HG02973 (cell line): ENCODE measurements around the gene MPZL1.
A peak's percentile ranks its signal among the peaks of the same experiment; 100 is the strongest.

Experiments
- ATAC-seq: cut with Tn5 transposase; IDR thresholded peaks from one replicate; pipeline ENCODE4 v1.9.1; 2021; ENCODE audit warnings: moderate library complexity; ENCODE audit not compliant: unreplicated experiment

The MPZL1 gene

GRCh38 chr1:167748906-167749305 is 27.1 kb downstream of the MPZL1 start:
- ATAC-seq: no peak

- ATAC-seq: no peak
Measured at GRCh38 chr1:167749741-167750140, 28.0 kb downstream of the MPZL1 start.

- ATAC-seq: no peak
Measured at GRCh38 chr1:167750641-167751040, 28.9 kb downstream of the MPZL1 start.

GRCh38 chr1:167751676-167752075 is 29.9 kb downstream of the MPZL1 start:
- no peak for ATAC-seq

GRCh38 chr1:167752219-167752985 is 30.6 kb downstream of the MPZL1 start:
- peak; percentile 29 for ATAC-seq

GRCh38 chr1:167755654-167756053 is 33.9 kb downstream of the MPZL1 start:
- no peak for ATAC-seq

GRCh38 chr1:167756730-167757405 is 35.1 kb downstream of the MPZL1 start:
- no peak for ATAC-seq

GRCh38 chr1:167757433-167758309 is 35.9 kb downstream of the MPZL1 start:
- no peak for ATAC-seq

- no peak for ATAC-seq
Measured at GRCh38 chr1:167761400-167761799, 39.6 kb downstream of the MPZL1 start.

- ATAC-seq: no peak
Measured at GRCh38 chr1:167762061-167762746, 40.4 kb downstream of the MPZL1 start.

GRCh38 chr1:167763525-167764220 is 41.9 kb downstream of the MPZL1 start:
- no peak for ATAC-seq

GRCh38 chr1:167764458-167765330 is 42.9 kb downstream of the MPZL1 start:
- ATAC-seq: no peak

- no peak for ATAC-seq
Measured at GRCh38 chr1:167765496-167765895, 43.7 kb downstream of the MPZL1 start.

- ATAC-seq: no peak
Measured at GRCh38 chr1:167766538-167766937, 44.8 kb downstream of the MPZL1 start.

- no peak for ATAC-seq
Measured at GRCh38 chr1:167767761-167768160, 46.0 kb downstream of the MPZL1 start.

GRCh38 chr1:167770127-167770526 is 48.3 kb downstream of the MPZL1 start:
- no peak for ATAC-seq

- no peak for ATAC-seq
Measured at GRCh38 chr1:167772436-167772835, 50.7 kb downstream of the MPZL1 start.

- no peak for ATAC-seq
Measured at GRCh38 chr1:167773516-167773915, 51.7 kb downstream of the MPZL1 start.

- no peak for ATAC-seq
Measured at GRCh38 chr1:167774710-167775109, 52.9 kb downstream of the MPZL1 start.
